Measurements from ENCODE around the gene PPP1R14C. TPM values are rescaled to one million over a fixed set of nuclear protein-coding genes. Genes with fewer than 3 reads are reported as not detected.

The PPP1R14C gene
- total and polyA plus RNA-seq, 2 donors: 0.42 to 1.9 TPM

DNA sequence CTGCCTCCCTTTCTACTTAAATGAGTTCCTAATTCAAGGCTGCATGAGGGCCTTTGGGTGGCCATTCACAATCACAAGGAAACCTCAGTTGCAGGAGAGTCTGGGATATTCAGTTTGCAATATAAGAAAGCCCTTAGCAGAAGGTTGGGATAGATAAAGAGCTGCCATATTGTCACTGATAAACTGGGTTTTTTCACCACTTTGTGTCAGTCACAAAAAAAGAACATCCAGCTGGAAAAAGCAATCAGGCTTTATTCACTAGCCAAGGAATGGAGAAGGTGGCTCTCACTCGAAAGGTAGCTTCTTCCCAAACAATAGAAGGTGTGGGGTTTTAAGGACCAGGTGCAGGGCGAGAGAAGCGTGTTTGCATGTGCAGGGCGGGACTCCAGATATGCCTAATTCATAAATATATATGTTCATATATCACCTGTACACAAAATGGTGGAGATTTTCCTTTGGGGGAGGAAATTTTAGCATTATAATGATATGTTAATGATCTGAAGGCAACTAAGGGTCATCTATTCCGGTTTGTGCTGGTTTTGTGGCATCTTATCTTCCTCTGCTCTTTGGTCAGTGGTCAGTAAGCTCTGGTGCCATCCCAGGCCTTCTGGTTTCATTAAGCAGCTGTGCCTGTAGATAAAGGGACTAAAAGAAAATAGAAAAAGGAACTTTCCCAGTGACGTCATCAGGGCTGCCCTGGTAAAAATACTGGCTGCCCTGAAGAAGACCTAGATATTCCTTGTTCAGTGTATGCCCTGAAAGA lies 128.8 kb downstream of the PPP1R14C start:
- no peaks in the 10 kb centered on the region for H3K27me3 ChIP-seq (ENCODE audit: control insufficient read depth in 2 of 2, insufficient read depth in 1 of 2, low read length in 1 of 2)
- no peak overlapping the region for H3K27ac ChIP-seq (ENCODE audit: low read depth in 1 of 2, low read length in 1 of 2)
- no peaks in the 10 kb centered on the region for H3K36me3 ChIP-seq (ENCODE audit: control insufficient read depth in 2 of 2, insufficient read depth in 2 of 2, low read length in 1 of 2)
- H3K9me3 ChIP-seq (ENCODE audit: control insufficient read depth in 2 of 2, insufficient read depth in 1 of 2, low read length in 1 of 2): no peaks in the 10 kb centered on the region
- DNase-seq (ENCODE audit: low read depth in 6 of 9, low spot score in 9 of 9): no peak
- no peaks in the 10 kb centered on the region for H3K4me1 ChIP-seq (ENCODE audit: control insufficient read depth in 2 of 2, insufficient read depth in 2 of 2, low read length in 2 of 2)
- WGBS: 78% methylated on average over 6 of the region's 6 CpGs
- no peak overlapping the region for H3K4me3 ChIP-seq (ENCODE audit: low read length in 2 of 2)

DNA sequence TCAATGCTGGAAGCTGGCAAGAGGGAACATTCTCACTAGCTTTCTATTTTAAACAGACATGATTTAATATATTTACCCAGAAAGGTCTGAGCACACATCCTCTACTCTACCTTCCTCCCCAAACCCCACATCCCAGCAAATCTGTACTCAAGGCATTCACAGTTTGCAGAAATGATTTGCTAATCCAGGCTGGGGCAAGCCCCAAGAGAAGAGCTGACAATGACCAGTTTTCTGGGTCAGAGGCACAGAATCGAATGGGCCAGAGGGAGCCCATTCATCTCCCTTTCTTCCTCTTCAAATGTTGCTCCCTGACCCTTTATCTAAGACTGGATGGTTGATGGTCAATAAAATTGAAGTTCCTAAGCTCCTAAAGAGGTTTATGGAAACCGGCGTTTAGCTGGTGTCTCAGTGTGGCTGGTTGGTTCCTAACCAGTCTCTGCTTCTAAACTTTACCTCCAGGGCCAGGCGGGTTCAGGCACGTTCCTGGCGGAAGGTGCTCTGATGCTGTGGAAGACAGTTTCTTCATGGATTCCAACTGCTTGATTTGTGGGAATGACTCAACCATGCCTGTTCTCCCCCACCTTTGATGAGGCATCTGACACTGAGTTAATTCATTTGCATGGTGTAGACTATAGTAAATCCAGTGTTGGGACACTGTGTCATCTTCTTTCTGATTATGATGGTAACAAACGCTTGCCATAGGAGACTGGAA lies 129.6 kb downstream of the PPP1R14C start:
- WGBS: 93% methylated on average over 7 of the region's 7 CpGs
- Histone ChIP-seq H3K27me3 (ENCODE audit: control insufficient read depth in 2 of 2, insufficient read depth in 1 of 2, low read length in 1 of 2) (no peaks in the 10 kb centered on the region), H3K27ac (ENCODE audit: low read depth in 1 of 2, low read length in 1 of 2) (no peak overlapping the region), H3K9me3 (ENCODE audit: control insufficient read depth in 2 of 2, insufficient read depth in 1 of 2, low read length in 1 of 2) (no peaks in the 10 kb centered on the region), H3K4me1 (ENCODE audit: control insufficient read depth in 2 of 2, insufficient read depth in 2 of 2, low read length in 2 of 2) (no peaks in the 10 kb centered on the region), H3K36me3 (ENCODE audit: control insufficient read depth in 2 of 2, insufficient read depth in 2 of 2, low read length in 1 of 2) (no peaks in the 10 kb centered on the region), H3K4me3 (ENCODE audit: low read length in 2 of 2) (no peak overlapping the region)
- no peak for DNase-seq (ENCODE audit: low read depth in 6 of 9, low spot score in 9 of 9)

GRCh38 chr6:150272976-150273315 lies 130.1 kb downstream of the PPP1R14C start:
- Histone ChIP-seq H3K4me3 (ENCODE audit: low read length in 2 of 2) (no peak overlapping the region), H3K27ac (ENCODE audit: low read depth in 1 of 2, low read length in 1 of 2) (no peak overlapping the region), H3K27me3 (ENCODE audit: control insufficient read depth in 2 of 2, insufficient read depth in 1 of 2, low read length in 1 of 2) (no peaks in the 10 kb centered on the region), H3K9me3 (ENCODE audit: control insufficient read depth in 2 of 2, insufficient read depth in 1 of 2, low read length in 1 of 2) (no peaks in the 10 kb centered on the region), H3K4me1 (ENCODE audit: control insufficient read depth in 2 of 2, insufficient read depth in 2 of 2, low read length in 2 of 2) (no peaks in the 10 kb centered on the region), H3K36me3 (ENCODE audit: control insufficient read depth in 2 of 2, insufficient read depth in 2 of 2, low read length in 1 of 2) (no peaks in the 10 kb centered on the region)
- DNase-seq (ENCODE audit: low read depth in 6 of 9, low spot score in 9 of 9): no peak
- 89% methylated on average over 2 of the region's 2 CpGs for WGBS

GRCh38 chr6:150273457-150274309 lies 130.8 kb downstream of the PPP1R14C start:
- no peak for DNase-seq (ENCODE audit: low read depth in 6 of 9, low spot score in 9 of 9)
- 82% methylated on average over 15 of the region's 15 CpGs for WGBS
- Histone ChIP-seq H3K9me3 (ENCODE audit: control insufficient read depth in 2 of 2, insufficient read depth in 1 of 2, low read length in 1 of 2) (no peaks in the 10 kb centered on the region), H3K27ac (ENCODE audit: low read depth in 1 of 2, low read length in 1 of 2) (no peak overlapping the region), H3K36me3 (ENCODE audit: control insufficient read depth in 2 of 2, insufficient read depth in 2 of 2, low read length in 1 of 2) (no peaks in the 10 kb centered on the region), H3K4me3 (ENCODE audit: low read length in 2 of 2) (no peak overlapping the region), H3K27me3 (ENCODE audit: control insufficient read depth in 2 of 2, insufficient read depth in 1 of 2, low read length in 1 of 2) (peaks cover 0 to 3% of the 10 kb centered on the region in 2 donors), H3K4me1 (ENCODE audit: control insufficient read depth in 2 of 2, insufficient read depth in 2 of 2, low read length in 2 of 2) (no peaks in the 10 kb centered on the region)

- Histone ChIP-seq H3K4me1 (ENCODE audit: control insufficient read depth in 2 of 2, insufficient read depth in 2 of 2, low read length in 2 of 2) (no peaks in the 10 kb centered on the region), H3K27ac (ENCODE audit: low read depth in 1 of 2, low read length in 1 of 2) (no peak overlapping the region), H3K9me3 (ENCODE audit: control insufficient read depth in 2 of 2, insufficient read depth in 1 of 2, low read length in 1 of 2) (no peaks in the 10 kb centered on the region), H3K4me3 (ENCODE audit: low read length in 2 of 2) (no peak overlapping the region), H3K36me3 (ENCODE audit: control insufficient read depth in 2 of 2, insufficient read depth in 2 of 2, low read length in 1 of 2) (no peaks in the 10 kb centered on the region), H3K27me3 (ENCODE audit: control insufficient read depth in 2 of 2, insufficient read depth in 1 of 2, low read length in 1 of 2) (peaks cover 0 to 7% of the 10 kb centered on the region in 2 donors)
- no peak for DNase-seq (ENCODE audit: low read depth in 6 of 9, low spot score in 9 of 9)
- 81% methylated on average over 6 of the region's 6 CpGs for WGBS
These were observed 132.6 kb downstream of the PPP1R14C start for GRCh38 chr6:150275489-150275888.

DNA sequence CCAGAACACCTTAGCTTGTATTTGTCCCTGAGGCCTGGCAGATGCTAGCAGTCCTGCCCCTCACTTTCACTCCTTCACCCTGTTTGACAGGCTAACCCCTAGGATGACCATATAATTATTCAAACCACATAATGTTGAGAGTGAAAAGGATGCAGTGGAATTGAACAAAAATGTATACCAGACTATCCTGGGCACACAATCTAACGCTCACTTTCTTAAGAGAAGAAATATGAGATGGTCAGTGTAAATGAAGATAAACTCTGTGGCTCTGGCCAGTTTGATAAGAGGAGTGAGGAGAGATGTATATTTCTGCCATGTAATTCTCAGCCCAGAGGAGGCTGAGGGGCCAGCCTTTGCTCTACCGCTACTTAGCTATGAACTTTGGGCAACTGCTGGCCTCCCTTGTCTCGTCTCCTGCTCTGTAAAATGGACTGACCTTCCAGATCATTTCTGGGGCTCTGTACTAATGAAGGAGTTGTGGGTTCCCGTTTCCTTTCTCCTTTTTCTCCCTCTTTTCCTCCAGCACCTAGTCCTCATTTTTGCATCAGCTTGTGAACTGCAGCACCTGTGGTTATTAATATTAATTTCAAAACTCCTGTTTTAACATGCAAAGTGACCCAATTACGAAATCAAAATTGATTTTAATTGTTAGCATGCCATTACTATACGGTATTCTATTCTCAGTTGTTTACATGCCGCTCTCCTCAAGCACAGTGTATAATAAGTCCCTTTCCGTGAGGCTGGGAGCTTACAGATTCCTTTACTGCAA lies 133.5 kb downstream of the PPP1R14C start:
- no peak overlapping the region for H3K27ac ChIP-seq (ENCODE audit: low read depth in 1 of 2, low read length in 1 of 2)
- H3K4me3 ChIP-seq (ENCODE audit: low read length in 2 of 2): no peak overlapping the region
- H3K9me3 ChIP-seq (ENCODE audit: control insufficient read depth in 2 of 2, insufficient read depth in 1 of 2, low read length in 1 of 2): no peaks in the 10 kb centered on the region
- H3K27me3 ChIP-seq (ENCODE audit: control insufficient read depth in 2 of 2, insufficient read depth in 1 of 2, low read length in 1 of 2): peaks cover 0 to 7% of the 10 kb centered on the region in 2 donors
- 93% methylated on average over 8 of the region's 8 CpGs for WGBS
- no peak for DNase-seq (ENCODE audit: low read depth in 6 of 9, low spot score in 9 of 9)
- H3K4me1 ChIP-seq (ENCODE audit: control insufficient read depth in 2 of 2, insufficient read depth in 2 of 2, low read length in 2 of 2): no peaks in the 10 kb centered on the region
- H3K36me3 ChIP-seq (ENCODE audit: control insufficient read depth in 2 of 2, insufficient read depth in 2 of 2, low read length in 1 of 2): no peaks in the 10 kb centered on the region

DNA sequence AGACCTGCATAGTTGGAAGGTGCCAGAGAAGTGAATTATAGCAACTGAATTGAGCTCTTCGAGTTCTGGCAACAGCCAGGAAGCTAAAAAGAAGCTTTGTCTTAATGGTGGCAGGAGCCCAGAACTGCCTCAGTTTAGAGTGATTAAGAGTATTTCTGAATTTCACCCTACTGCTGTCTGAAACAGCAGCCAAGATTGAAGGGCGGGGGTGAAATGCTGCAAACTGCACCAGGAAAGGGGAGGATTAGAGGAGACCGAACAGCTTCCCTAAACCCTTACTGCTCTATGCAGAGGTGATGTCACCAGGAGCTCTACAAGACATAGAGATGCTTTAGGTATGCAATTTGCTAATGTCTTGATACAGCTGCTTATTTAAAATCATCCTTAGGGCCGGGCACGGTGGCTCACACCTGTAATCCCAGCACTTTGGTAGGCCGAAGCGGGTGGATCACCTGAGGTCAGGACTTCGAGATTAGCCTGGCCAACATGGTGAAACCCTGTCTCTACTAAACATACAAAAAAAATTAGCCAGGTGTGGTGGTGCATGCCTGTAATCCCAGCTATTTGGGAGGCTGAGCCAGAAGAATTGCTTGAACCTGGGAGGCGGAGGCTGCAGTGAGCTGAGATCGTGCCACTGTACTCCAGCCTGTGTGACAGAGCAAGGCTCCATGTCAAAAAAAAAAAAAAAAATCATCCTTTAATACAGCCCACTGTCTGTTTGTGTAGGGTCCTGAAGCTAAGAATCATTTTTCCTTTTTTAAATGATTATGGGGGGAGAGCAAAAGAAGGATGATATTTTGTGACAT lies 134.3 kb downstream of the PPP1R14C start:
- Histone ChIP-seq H3K9me3 (ENCODE audit: control insufficient read depth in 2 of 2, insufficient read depth in 1 of 2, low read length in 1 of 2) (no peaks in the 10 kb centered on the region), H3K36me3 (ENCODE audit: control insufficient read depth in 2 of 2, insufficient read depth in 2 of 2, low read length in 1 of 2) (no peaks in the 10 kb centered on the region), H3K27ac (ENCODE audit: low read depth in 1 of 2, low read length in 1 of 2) (no peak overlapping the region), H3K4me1 (ENCODE audit: control insufficient read depth in 2 of 2, insufficient read depth in 2 of 2, low read length in 2 of 2) (no peaks in the 10 kb centered on the region), H3K27me3 (ENCODE audit: control insufficient read depth in 2 of 2, insufficient read depth in 1 of 2, low read length in 1 of 2) (peaks cover 0 to 7% of the 10 kb centered on the region in 2 donors), H3K4me3 (ENCODE audit: low read length in 2 of 2) (no peak overlapping the region)
- DNase-seq (ENCODE audit: low read depth in 6 of 9, low spot score in 9 of 9): no peak
- WGBS: 93% methylated on average over 10 of the region's 10 CpGs

DNA sequence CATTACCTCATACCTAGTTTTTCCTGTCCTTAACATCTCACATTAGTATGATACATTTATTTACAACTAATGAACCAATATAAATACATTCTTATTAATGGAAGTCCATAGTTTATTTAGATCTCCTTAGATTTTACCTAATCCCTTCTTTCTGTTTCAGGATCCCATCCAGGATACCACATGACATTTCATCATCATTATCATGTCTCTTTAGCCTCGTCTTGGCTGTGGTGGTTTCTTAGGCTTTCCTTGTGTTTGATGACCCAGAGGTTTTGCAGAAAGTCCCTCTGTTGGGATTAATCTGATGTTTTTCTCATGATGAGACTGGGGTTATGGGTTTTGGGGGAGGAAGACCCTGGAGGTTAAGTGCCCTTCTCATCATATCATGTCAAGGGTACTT lies 136.7 kb downstream of the PPP1R14C start:
- no peaks in the 10 kb centered on the region for H3K9me3 ChIP-seq (ENCODE audit: control insufficient read depth in 2 of 2, insufficient read depth in 1 of 2, low read length in 1 of 2)
- 95% methylated on average over 1 of the region's 1 CpG for WGBS
- no peak for DNase-seq (ENCODE audit: low read depth in 6 of 9, low spot score in 9 of 9)
- peaks cover 0 to 7% of the 10 kb centered on the region in 2 donors for H3K27me3 ChIP-seq (ENCODE audit: control insufficient read depth in 2 of 2, insufficient read depth in 1 of 2, low read length in 1 of 2)
- no peak overlapping the region for H3K27ac ChIP-seq (ENCODE audit: low read depth in 1 of 2, low read length in 1 of 2)
- no peaks in the 10 kb centered on the region for H3K4me1 ChIP-seq (ENCODE audit: control insufficient read depth in 2 of 2, insufficient read depth in 2 of 2, low read length in 2 of 2)
- H3K36me3 ChIP-seq (ENCODE audit: control insufficient read depth in 2 of 2, insufficient read depth in 2 of 2, low read length in 1 of 2): no peaks in the 10 kb centered on the region
- H3K4me3 ChIP-seq (ENCODE audit: low read length in 2 of 2): no peak overlapping the region
